GM18870 (cell line): ENCODE measurements around the gene PRDM16.

Experiments
- ATAC-seq: cut with Tn5 transposase; IDR thresholded peaks from one replicate; pipeline ENCODE4 v1.9.1; 2021; ENCODE audit warnings: moderate library complexity; ENCODE audit not compliant: unreplicated experiment

PRDM16 gene

DNA sequence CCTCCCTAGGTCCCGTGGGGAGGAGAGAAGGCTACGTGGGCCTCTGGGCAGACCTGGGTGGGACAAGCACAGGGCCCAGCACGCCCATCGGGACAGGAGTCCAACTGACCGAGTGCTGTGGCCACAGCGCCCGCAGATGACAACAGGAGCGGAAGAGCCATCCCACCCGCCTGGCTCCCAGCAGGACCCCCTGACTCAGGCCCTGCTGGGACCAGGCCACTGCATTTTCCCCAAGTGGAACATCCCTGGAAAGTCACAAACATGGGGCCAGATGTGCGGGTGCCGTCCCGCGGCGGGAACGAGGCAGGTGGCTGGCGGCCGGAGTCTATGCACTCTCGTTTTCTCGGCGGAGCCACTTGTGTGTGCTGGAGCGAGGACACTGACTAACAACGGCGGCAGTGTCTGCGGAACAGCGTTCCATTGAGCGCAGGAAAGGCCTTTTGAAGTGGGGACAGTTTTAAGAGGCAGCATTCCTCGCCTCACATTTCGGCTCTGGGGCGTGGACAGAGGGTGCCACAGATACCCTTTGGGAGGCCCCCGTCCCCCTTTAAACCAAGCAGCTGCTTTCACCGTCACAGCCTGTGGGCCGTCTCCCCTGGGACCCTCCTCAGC, 291.7 kb downstream of the PRDM16 start:
- no peak for ATAC-seq

DNA sequence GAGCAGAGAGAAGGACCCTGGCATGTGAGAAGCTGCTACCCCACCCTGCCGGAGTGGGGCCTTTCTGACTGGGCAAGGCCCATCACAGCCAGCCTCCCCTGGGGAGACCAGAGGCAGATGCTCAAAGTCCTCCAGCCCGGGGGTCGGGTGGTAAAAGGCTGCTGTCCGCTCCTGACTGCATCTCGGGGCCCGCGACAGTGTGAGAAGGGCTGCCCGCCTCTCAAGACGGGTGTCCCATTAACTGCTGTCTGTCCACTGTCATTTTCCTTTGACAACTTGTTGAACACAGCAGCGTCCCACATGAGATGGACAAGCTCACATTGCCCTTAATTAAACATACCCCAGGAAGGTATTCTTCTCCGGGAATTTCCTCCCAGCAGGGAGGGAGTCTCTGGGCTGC, 294.0 kb downstream of the PRDM16 start:
- no peak for ATAC-seq

DNA sequence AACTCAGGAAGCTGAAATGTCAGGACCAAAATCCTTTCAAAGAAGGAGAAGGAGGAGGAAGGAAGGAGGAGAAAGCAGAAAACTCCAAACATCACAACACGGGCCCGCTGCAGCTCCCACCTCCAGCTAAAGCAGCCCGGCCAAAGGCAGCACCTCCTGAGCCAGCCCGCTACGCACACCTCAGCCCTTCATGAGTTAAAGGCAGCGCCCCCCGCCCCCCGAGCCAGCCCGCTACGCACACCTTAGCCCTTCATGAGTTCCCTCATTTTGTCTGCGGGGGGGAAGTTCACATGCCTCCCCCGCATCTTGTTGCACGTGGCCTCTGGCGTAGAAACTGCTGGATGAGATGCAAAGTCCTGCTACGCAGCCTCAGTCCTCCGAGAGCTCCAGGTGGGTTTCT, 294.8 kb downstream of the PRDM16 start:
- ATAC-seq: no peak

DNA sequence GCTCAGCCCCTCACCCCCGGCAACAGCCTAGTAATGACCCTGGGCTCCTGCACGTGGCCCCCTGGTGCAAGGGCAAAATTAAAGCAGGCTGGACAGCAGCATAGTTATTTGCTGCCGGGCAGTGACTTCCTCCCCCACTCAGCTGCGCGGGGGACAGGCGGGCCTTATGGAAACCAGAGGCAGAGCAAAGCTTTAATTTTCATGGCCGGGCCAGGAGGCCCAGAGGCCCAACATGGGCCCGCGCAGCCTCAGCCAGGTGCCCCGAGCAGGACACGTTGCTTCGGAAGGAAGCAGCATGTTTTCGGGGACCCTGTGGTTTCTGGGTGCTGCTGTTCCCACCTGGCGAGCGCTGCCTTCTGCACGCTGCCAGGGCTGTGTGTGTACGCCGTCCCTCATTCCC, 295.5 kb downstream of the PRDM16 start:
- ATAC-seq: no peak

DNA sequence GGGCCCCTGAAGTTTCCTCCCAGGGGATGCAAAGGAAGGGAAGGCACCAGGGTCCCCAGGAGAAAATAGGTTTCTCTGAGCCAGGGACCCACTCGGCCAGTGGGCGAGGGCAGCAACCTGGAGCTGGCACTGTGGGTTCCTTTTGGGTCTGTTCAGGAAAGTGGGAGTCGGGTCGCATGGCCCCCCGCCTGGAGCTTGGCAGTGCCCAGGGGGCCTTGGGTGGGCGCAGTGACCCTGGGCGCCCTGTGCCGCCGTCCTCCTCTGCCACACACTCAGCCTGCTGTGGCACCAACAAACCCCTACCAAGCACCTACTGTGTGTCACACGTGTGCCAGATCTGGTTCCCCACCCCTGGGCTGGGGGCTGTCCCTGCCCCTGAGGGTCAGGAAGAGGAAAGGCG, 296.0 kb downstream of the PRDM16 start:
- no peak for ATAC-seq

DNA sequence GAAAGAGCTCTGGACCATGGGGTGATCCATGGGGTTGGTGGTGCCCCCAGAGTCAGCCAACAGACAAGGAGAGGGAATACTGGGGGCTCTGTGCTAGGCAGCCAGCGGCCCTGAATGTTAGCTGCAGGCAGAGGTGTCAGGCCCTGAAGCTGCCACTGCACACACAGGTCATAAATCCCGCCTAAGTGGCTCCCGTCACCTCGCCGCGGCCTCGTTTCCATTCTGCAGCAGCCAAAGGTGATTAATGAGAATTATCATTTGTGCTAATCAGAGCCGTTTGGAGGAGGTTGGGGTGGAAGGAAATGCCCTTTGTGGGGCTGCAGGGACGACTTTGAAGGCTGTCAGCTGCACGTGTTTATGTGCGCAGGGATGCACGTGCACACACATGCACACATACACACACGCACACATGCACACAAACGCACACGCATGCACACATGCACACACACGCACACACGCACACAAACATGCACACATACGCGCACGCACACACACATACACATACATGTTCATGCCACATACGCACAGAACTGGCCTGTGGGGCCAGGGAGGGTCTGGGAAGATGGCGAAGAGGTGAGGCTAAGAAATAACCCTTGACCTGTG, 296.6 kb downstream of the PRDM16 start:
- ATAC-seq: no peak

DNA sequence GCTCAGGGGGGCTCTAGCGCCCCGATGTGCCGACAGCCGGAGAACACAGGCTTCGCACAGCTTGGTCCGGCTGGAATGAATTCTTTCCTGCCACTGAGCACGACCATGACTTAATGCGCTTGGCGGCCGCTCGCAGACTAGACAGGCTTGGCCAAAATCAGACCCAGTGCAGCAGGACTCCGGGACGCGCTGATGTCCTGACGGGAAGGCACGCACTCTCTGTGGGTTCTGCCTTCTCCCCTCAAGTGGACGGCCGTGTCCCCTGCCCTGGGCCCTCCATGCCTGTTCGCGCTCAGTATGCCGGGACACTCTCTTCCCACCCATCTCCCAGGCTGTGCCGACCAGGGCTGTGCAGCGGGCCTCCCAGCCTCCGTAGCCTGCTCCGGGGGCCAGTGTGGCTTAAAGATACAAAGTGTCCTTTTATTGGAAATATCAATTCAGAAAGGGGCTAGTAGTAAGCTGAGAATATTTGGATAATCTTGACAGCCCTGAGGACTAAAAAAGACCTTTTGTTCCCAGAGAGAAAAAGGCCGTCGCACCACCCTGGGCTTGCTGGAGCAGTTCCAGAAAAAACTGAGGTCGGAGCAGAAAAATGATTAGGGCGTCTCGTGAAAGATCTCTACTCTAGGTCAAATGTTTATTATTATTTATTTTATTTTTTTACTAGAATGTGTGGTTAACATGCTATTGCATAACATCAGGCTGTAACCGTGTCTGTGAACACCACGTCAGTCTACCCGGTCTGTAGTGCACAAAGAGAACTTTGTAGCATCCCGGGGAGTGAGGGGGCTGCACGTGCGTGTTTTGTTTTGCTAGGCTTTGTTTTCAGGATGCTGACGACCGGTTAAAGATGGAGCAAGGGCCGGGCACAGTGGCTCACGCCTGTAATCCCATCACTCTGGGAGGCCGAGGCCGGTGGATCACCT, 297.4 kb downstream of the PRDM16 start:
- ATAC-seq: no peak

DNA sequence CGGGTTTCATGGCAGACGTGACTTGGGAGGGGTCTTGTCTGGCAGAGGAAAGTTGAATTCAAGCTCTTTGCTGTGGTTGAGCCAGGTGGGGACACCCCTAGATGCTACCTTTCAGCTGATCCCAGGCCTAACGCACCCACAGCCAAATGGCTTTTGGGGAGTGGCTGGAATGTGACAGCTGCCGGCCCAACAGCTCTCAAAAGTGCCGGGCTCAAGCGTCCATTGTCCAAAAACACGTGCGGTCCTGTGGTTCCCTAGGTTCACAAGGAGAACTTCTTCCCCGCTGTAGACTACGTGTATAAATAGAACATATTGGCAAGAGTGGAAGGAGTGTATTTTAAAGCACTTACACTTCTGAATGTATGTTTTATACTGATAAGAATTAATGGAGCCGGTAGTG, 298.4 kb downstream of the PRDM16 start:
- no peak for ATAC-seq

DNA sequence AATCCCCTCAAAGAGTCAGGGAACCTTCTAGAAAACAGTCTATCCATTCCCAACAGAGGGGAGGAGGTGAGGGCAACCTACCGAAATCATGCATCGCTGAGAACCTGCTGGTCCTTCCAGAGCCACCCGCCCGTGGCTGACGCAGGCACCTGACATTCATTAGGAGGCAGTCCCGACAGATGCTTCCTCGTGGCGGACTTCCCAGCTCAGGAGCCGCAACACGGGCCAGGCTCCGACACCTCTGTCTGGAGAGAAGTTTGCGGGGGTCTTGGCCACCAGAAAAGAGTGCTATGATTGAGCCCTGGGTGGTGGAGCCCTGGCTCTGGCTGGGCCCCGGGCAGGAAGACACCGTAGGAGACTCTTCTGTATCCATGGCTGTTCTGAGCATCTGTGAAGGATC, 299.1 kb downstream of the PRDM16 start:
- no peak for ATAC-seq

DNA sequence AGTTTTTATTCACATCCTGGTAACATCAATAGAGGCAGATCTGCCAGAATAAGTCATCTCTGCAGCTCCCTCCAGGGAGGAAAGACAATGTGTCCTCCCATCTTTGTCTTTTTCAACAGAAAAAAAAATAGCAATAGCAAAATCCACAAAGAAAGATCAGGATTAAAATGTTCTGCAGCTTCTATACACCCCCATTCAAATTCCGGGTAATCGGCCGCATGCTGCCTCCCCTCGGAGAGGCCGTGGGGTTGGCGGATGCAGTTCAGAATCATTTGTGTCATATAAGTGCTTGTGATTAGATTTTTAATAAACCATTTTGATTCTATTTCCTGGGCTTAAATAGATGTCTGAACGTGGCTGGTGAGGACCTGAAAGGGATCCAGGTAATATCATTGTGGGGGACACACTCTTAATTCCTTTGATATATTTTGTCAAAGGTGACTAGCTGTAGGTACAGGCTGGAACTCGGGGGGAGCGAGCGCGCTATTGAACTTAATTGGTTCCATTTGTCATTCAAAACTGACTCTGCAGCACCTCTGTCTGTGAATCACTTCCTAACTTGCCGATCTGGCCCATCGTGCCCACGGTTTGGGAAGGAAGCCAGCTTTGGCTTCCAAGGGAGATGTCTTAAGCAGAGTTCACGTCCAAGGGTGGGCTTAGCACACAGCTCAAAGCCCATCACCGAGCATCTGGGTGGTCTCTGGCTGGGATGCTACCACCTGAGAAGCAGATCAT, 299.9 kb downstream of the PRDM16 start:
- no peak for ATAC-seq

DNA sequence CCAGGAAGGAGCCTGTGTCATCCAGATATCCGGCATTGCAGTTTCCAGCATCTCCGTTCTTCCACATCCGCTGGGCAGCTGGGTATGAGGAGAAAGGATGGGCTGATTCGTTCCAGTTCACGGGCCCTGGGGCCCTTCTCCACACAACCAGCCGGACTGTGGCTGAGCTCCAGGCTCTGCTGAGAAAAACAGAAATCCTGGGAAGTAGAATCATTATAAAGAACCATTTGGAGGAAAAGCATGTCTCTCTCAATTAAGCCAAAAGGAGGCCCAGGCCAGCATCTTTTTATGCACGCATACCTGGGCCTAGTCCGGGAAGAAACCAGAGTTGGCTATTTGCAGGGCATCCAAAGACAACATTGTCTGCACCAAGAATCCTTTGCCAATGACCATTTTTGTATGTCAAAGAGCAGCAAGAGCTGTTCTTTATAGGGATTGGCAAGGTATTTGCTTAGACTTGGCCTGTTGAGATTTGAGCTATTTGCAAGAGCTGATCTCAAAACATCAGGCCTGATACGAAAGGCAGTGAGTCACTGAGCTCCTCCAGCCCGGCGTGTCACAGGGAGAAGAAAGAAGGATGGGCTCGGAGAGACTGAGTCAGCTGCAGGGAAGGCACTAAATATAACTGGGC, 300.6 kb downstream of the PRDM16 start:
- ATAC-seq: no peak

DNA sequence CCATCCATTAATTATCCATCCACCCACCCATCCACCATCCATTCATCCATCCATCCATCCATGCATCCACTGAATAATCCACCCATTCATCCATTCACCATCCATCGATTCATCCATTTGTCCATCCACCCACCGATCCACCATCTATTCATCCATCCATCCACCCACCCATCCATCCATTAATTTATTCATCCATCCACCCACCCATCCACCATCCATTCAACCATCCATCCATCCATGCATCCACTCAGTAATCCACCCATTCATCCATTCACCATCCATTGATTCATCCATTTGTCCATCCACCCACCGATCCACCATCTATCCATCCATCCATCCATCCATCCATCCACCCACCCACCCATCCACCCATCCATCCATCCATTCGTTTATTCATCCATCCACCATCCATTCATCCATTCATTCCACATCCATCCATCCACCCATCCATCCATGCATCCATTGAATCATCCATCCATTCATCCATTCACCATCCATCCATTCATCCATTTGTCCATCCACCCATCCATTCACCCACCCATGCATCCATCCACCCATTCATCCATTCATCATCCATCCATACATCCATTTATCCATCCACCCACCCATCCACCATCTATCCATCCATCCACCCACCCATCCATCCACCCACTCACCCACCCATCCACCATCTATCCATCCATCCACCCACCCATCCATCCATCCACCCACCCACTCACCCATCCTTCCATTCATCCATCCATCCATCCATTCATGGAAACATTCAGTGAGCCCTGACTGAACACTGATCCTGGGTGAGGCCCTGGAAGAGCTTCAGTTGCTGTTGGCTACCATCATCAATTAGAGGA, 302.1 kb downstream of the PRDM16 start:
- no peak for ATAC-seq

DNA sequence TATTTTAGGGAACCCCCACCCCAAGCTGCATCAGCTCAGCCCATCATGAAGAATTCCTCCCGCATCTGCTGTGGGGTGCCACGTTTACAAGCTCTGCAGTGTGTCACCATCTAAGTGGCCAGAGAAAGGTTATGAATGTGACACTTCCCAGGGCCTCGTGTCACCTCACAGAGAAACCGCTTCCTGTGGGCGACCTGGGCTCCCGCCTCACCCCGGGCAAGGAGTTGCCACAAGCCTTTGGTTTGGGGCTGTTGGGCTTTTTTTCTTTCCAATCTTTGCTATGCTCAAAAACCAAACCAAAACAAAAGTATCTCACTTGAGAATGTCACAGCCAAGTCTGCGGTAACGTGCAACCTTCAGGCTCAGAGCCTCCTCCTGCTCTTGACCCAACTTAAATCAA, 303.3 kb downstream of the PRDM16 start:
- ATAC-seq: no peak

DNA sequence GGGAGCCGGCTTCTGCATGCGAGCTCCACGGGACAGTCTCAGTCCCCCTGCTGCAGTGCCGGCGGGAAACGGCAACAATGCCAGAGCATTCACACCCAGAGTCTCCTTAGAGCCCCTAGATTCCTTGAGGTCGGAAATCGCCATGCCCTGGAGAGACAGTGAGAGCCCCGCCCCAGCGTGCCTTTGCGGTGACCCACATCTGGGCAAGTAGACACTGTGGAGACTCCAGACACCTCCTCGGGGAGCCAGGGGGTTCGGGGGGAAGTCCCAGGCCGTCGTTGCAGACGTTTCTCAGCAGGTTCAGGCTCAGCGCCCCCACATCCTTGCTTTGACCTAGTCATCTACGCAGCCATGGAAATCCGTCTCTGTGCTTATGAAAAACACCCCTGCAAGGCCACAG, 304.2 kb downstream of the PRDM16 start:
- ATAC-seq: no peak

DNA sequence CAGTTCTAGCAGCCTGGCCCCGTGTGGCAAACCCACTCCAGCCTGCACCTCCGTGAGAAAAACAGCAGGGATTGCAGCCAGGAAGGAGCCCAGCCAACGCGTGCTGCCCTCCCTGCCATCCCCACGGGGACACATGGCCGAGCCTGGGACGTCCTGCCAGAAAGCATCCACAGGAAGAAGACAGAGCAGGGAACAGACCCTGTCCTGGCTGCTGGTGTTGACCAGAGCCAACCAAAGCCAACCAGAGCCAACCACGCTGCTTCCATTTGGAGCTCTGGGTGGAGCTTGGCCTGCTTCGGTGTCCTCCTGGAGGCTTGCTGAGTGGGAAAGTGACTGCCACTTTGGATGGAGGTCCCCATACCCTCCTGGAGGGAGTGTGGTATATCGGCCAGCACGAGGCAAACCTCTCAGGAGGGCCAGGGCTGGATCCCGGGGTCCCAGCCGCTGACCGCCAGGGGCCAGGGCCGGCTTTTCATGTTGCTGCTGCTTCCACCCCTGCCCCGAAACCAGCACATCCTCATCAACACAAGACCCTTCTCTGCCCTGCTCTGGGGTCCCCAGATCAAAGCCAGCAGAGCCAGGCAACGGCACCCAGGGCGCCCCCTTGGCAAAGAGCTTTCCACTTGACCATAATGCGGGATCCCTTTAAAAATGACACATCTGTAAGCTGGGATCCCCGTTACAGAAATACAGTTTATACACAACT, 304.9 kb downstream of the PRDM16 start:
- ATAC-seq: no peak

DNA sequence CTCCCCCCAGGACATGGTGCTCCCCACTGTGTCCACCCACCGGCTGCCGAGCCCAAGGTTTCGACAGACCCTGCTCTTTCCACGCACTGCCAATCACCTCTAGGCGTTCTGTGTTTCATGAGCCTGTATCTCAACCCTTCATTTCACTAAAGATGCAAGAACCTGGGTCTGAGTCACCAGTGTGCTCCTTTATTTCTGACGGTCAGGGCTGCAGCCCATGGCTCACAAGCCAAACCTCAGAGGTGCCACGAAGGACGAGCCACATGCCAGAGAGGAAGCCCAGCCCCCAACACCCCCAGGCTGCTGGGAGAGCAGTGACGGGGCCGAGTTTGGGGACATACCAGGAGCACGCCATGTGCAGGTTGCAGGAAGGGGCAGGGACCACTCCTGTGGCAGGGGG, 306.2 kb downstream of the PRDM16 start:
- no peak for ATAC-seq

DNA sequence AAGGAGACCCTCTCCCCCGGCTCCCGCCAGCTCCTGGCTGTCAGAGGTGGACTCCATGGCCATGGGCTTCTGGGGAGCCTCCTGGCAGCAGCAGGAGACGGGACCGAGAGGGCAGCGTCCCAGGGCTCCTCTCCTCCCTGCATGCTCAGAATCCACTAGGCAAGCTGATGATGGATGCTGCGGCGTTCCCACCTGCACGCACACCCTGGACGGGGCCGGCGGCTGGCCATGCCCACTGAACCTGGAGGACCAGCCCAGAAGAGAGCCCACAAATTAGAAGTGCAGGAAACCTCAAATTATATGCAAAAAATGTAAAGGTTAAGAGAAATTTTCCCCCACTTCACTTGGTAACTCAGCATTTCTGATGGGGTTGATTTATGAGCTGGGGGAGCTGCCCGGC, 308.2 kb downstream of the PRDM16 start:
- ATAC-seq: no peak

DNA sequence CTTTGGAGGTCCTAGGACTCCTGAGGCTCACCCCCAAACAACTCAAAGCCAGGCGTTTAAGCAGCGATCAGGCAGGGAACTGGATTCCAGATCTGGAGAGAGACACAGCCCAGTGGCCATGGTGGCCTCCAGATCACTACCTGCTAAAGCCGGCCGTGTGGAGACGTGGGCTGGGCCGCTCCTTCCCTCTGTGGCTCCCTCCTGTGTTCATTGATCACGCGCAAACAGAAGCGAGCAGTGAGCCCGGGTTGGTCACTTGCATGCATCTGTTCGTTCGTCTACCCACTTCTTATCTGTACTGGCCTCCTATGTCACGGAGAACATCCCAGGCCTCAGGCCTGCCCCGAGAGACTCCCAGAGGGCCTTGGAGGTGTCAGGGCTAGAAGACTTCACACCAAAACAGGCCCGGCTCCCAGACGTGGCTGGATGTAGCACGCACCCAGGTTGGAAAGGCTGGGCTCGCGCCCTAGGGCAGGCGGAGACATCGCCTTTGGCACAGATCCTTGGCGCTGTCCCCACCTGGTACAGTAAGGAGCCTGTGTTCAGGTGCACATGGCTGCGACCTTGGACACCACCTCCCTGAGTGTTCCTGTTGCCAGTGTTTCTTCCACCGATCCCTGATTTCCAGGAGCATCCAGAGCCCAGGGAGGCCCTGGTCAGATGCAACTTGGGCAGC, 308.7 kb downstream of the PRDM16 start:
- ATAC-seq: no peak
